ENCODE data around the gene AHSP.

GRCh38 chr16:31507929-31508705, 19.6 kb upstream of the AHSP start, which contains the start of gene RUSF1:
- TF ChIP-seq, protein P1, sequence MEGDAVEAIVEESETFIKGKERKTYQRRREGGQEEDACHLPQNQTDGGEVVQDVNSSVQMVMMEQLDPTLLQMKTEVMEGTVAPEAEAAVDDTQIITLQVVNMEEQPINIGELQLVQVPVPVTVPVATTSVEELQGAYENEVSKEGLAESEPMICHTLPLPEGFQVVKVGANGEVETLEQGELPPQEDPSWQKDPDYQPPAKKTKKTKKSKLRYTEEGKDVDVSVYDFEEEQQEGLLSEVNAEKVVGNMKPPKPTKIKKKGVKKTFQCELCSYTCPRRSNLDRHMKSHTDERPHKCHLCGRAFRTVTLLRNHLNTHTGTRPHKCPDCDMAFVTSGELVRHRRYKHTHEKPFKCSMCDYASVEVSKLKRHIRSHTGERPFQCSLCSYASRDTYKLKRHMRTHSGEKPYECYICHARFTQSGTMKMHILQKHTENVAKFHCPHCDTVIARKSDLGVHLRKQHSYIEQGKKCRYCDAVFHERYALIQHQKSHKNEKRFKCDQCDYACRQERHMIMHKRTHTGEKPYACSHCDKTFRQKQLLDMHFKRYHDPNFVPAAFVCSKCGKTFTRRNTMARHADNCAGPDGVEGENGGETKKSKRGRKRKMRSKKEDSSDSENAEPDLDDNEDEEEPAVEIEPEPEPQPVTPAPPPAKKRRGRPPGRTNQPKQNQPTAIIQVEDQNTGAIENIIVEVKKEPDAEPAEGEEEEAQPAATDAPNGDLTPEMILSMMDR (IDR thresholded peaks at IDR 0.05) = peak in 1 of 3 donors; percentile 27
- peak; percentile 87 for TF ChIP-seq POLR2A (IDR thresholded peaks at IDR 0.05)

All from ovary (tissue), 3 donors.